ENCODE data around the gene CCDC28B. TPM values are rescaled to one million over a fixed set of nuclear protein-coding genes. Genes with fewer than 3 reads are reported as not detected.

Gene CCDC28B
- total RNA-seq, 2 experiments from 2014 or later: 28.3 to 53.4 TPM

GRCh38 chr1:32205401-32206370 lies 5.3 kb downstream of the CCDC28B start, which contains the start of gene IQCC:
Gene IQCC, plus strand, starts transcription at chr1:32205671. Its CDS starts 11 bp downstream, at chr1:32205682.
- TSS peak; percentile 83 for BruUV-seq (replicated peaks)
- TF ChIP-seq EZH2phosphoT487 (IDR thresholded peaks at IDR 0.05; ENCODE audit: borderline replicate concordance, low read depth, low read length) (no peak), CTCF (conservative IDR thresholded peaks at IDR 0.05; ENCODE audit: low read length) (no peak)
- peak within 1 kb of the TSS; percentile 96 for H3K4me2 ChIP-seq (ENCODE audit: low read length)
- no peaks in the 10 kb centered on the region for H4K20me1 ChIP-seq (ENCODE audit: insufficient read depth, low read length)
- H2AFZ ChIP-seq (ENCODE audit: low read length): peak within 1 kb of the TSS; percentile 53
- peaks cover 42% of the 10 kb centered on the region for H3K4me1 ChIP-seq (ENCODE audit: insufficient read depth, low read length, poor library complexity, severe bottlenecking)
- CTCF ChIA-PET (ENCODE audit: unreplicated experiment): interaction anchor here (1.7 kb wide), 1 partner anchor 10 kb away, joined by 8 read pairs; no protein-coding TSS in a partner anchor
- peaks cover 16% of the 10 kb centered on the region for H3K36me3 ChIP-seq (ENCODE audit: insufficient read depth, low read length)
- no peaks in the 10 kb centered on the region for H3K9me2 ChIP-seq (ENCODE audit: insufficient read depth, low read length)
- DNase-seq (ENCODE audit: low spot score): peak; percentile 89
- H3K79me2 ChIP-seq (ENCODE audit: insufficient read depth, low read depth, low read length): no peaks in the 10 kb centered on the region
- POLR2A ChIA-PET: interaction anchor here (1.4 to 1.8 kb wide), 2 partner anchors 11 to 26 kb away, joined by 5 to 6 read pairs; partner anchors contain the start of gene TXLNA
- intact Hi-C loops (cut with micrococcal nuclease; ENCODE audit: unreplicated experiment): no loop called here
- peak within 1 kb of the TSS; percentile 8 for H3K27ac ChIP-seq (ENCODE audit: low read depth, low read length, poor library complexity, severe bottlenecking)
- H3K9me3 ChIP-seq (ENCODE audit: low read length): no peaks in the 10 kb centered on the region
- H3K4me3 ChIP-seq (ENCODE audit: low read depth, low read length, poor library complexity, severe bottlenecking): peak within 1 kb of the TSS; percentile 94

DNA sequence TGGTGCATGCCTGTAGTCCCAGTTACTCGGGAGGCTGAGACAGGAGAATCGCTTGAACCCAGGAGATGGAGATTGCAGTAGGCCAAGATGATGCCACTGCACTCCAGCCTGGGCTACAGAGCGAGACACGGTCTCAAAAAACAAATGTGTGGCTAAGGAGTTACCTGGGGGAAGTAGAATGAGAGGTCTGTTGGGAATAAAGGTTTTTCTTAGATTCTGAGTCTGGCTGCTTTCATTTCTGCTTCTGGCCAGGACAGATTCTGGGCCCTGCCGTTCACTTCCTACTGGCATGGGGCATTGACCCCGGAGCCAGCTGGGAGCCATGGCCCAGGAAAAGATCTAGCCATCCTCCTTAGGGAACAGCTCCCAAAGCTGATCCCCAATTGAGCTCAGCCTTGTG lies 8.1 kb downstream of the CCDC28B start:
- peaks cover 16% of the 10 kb centered on the region for H3K36me3 ChIP-seq (ENCODE audit: insufficient read depth, low read length)
- no peak overlapping the region for H3K4me3 ChIP-seq (ENCODE audit: low read depth, low read length, poor library complexity, severe bottlenecking)
- TF ChIP-seq EZH2phosphoT487 (IDR thresholded peaks at IDR 0.05; ENCODE audit: borderline replicate concordance, low read depth, low read length) (no peak), CTCF (conservative IDR thresholded peaks at IDR 0.05; ENCODE audit: low read length) (no peak)
- no peak overlapping the region for H3K27ac ChIP-seq (ENCODE audit: low read depth, low read length, poor library complexity, severe bottlenecking)
- ChIA-PET POLR2A (no interaction called here), CTCF (ENCODE audit: unreplicated experiment) (no interaction called here)
- no peaks in the 10 kb centered on the region for H3K79me2 ChIP-seq (ENCODE audit: insufficient read depth, low read depth, low read length)
- peaks cover 24% of the 10 kb centered on the region for H3K4me1 ChIP-seq (ENCODE audit: insufficient read depth, low read length, poor library complexity, severe bottlenecking)
- TSS peak; percentile 13 for BruUV-seq (replicated peaks)
- H2AFZ ChIP-seq (ENCODE audit: low read length): no peak overlapping the region
- H3K4me2 ChIP-seq (ENCODE audit: low read length): peak overlapping the region; percentile 32; the same call in 1 of the 2 replicates
- intact Hi-C loops (cut with micrococcal nuclease; ENCODE audit: unreplicated experiment): no loop called here
- no peak for DNase-seq (ENCODE audit: low spot score)
- no peaks in the 10 kb centered on the region for H4K20me1 ChIP-seq (ENCODE audit: insufficient read depth, low read length)
- no peaks in the 10 kb centered on the region for H3K9me2 ChIP-seq (ENCODE audit: insufficient read depth, low read length)
- H3K9me3 ChIP-seq (ENCODE audit: low read length): no peaks in the 10 kb centered on the region
